Heart left ventricle (tissue), 16 donors: ENCODE results near the gene ROBO3. TPM values are rescaled to one million over a fixed set of nuclear protein-coding genes. Genes with fewer than 3 reads are reported as not detected.

Source experiments
- ATAC-seq, 4 donors: fragments of 200-7000 bp; cut with Tn5 transposase; one replicate each; pipeline ENCODE4 v1.9.1; 2020 to 2022; ENCODE audit warnings: moderate library complexity in 4 of 4, mild to moderate bottlenecking in 3 of 4, moderate number of reproducible peaks in 1 of 4
- DNase-seq, 5 donors: peaks; one replicate each; pipeline ENCODE4 v3.0.0-alpha.2; 2020
- H3K27ac ChIP-seq, 12 donors: fragments of 200-600 bp; sonication (generic) in 4 of 12; one replicate each; pipeline versions ENCODE4 v1.5.0 to v1.8.0; 2016 to 2022; ENCODE audit warnings: mild to moderate bottlenecking in 2 of 12
- H3K27me3 ChIP-seq, 9 donors: fragments of 200-600 bp; sonication (generic) in 2 of 9; one replicate each; pipeline versions ENCODE4 v1.5.1 to v1.8.0; 2016 to 2022; ENCODE audit warnings: mild to moderate bottlenecking in 3 of 9
- H3K36me3 ChIP-seq, 9 donors: fragments of 200-600 bp; sonication (generic) in 2 of 9; one replicate each; pipeline versions ENCODE4 v1.5.0 to v1.8.0; 2018 to 2022; ENCODE audit warnings: mild to moderate bottlenecking in 2 of 9
- H3K4me1 ChIP-seq, 12 donors: fragments of 200-600 bp; sonication (generic) in 4 of 12; one replicate each; pipeline versions ENCODE4 v1.5.0 to v1.8.0; 2016 to 2022; ENCODE audit warnings: mild to moderate bottlenecking in 3 of 12
- H3K4me3 ChIP-seq, 12 donors: fragments of 200-600 bp; sonication (generic) in 4 of 12; one replicate each; pipeline versions ENCODE4 v1.5.0 to v1.8.0; 2017 to 2022; ENCODE audit warnings: mild to moderate bottlenecking in 9 of 12, moderate library complexity in 4 of 12
- H3K9me3 ChIP-seq, 12 donors: fragments of 200-600 bp; sonication (generic) in 4 of 12; one replicate each; pipeline versions ENCODE4 v1.5.0 to v1.8.0; 2016 to 2022; ENCODE audit warnings: mild to moderate bottlenecking in 1 of 12
- POLR2A ChIP-seq, 2 donors: fragments of 450-650 bp; IDR thresholded peaks; one replicate each; pipeline ENCODE4 v1.6.1; 2017; ENCODE audit warnings: antibody characterized with exemption in 2 of 2, mild to moderate bottlenecking in 2 of 2, moderate library complexity in 2 of 2
- WGBS, 4 donors: extraction: QIAGEN DNeasy Blood & Tissue Kit in 2 of 4; methylation state at CpG; one replicate each; pipeline versions ENCODE4 v1.1.5 to v1.1.7; 2013 to 2018; 5-methylcytosine and 5-hydroxymethylcytosine counted together
- intact Hi-C, 10 donors: fragments of 100-400 bp; cut with DNase I; formaldehyde crosslinking; loops; one replicate each; pipeline versions ENCODE4 v1.11.1 to v1.14.2; 2022
- polyA plus RNA-seq, 2 donors: library from polyadenylated mRNA; stranded (reverse); fragments of 200-250 nt; gene quantifications; one replicate each; pipeline ENCODE4 v1.2.3, GENCODE V29; 2013
- total RNA-seq, 9 donors: library from RNA; depleted of rRNA in 2 of 9; stranded (reverse); fragments of >200 nt in 2 of 9; fragmentation: NEBNext Ultra II Directional in 3 of 9; extraction: Animal tissue kit (Norgen Biotek cat#: 25700) in 3 of 9; gene quantifications; one replicate each; pipeline versions ENCODE4 v1.1.0 to v1.2.4, GENCODE V29; 2016 to 2023
- TF ChIP-seq, protein P1 (sequence below), 12 donors: fragments of 200-600 bp; sonication (generic) in 4 of 12; IDR thresholded peaks; one replicate each; pipeline versions ENCODE4 v1.5.0 to v1.8.0; 2018 to 2022; ENCODE audit warnings: antibody characterized with exemption in 12 of 12, mild to moderate bottlenecking in 5 of 12
- donor health status: ischemic (EF 13 %, LVEDD 7.1; RV severe dilation, severe dysfunction).
- donor health status: healthy with polysubstance abuse.
- donor health status: DM: no; HTN: yes; CAD: no.
- donor health status: DM: no; HTN: no; CAD: no.
- donor health status: ischemic (EF 25% LVEDD 6.9; RV normal size, moderate dysfunction).
- donor health status: ischemic (EF 25% LVEDD 5.7; RV mildly dilated, moderate dysfunction).
- donor health status: healthy.
- donor health status: DM: yes; HTN: yes; CAD: no.
- donor health status: ischemic (EF 35%, LVEDD 5.7; RV mildly dilated, moderate dysfunction).
- donor health status: nonischemic (EF 11% LVEDD 7.7; RV severe dilation, severe dysfunction).
- donor health status: DM: yes; HTN: yes; CAD: no.
- donor health status: PGD.
- donor health status: ischemic (EF 29% LVEDD 5.4; RV normal size, mild dysfunction).
- donor health status: nonischemic (EF 23%, LVEDD 6.1; RV moderate dilation, normal function).

Gene ROBO3
- total and polyA plus RNA-seq, 11 donors, result 2.5 to 18.6 (median 3.2) TPM

DNA sequence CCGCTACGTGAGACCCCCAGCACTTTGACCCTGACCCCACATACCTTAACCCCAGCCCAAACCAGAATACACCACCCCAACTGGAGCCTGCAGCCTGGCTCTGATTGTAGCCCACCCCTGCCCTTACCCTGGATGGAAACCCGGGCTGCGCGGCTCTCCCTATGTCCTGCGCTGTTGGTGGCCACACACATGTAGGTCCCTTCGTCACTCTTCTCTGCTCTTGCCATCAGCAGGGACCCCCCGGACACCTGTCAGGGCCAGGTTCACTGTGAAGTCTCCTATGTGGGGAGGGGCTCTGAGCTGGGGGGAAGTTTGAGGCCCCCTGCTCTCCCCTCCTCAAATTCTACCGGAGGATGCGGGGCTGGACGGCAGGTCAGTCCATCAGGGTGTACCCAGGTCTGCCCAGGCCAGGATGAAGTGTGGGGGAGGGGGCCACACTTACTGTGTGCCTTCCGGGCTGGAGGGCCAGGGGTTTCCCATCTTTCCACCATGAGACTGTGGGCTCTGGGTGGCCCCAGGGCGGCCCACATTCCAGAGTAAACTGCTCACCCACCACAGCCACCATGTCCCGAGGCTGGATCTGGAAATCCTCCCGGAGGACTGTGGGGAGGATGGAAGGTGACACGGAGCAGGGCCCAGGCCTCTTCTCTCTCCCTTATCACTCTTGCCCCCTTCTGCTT lies 31.0 kb downstream of the ROBO3 start:
- WGBS, 4 donors, result 54 to 71% (median 63%) methylated on average over 12 to 16 of the region's 16 CpGs
- Histone ChIP-seq H3K27me3 (no peaks in the 10 kb centered on the region), H3K4me3 (peak overlapping the region; percentile 34 to 71 (median 56)), H3K36me3 (peaks cover 0 to 36% (median 9%) of the 10 kb centered on the region in 9 donors), H3K27ac (peak overlapping the region; percentile 74 to 93 (median 85)), H3K9me3 (no peaks in the 10 kb centered on the region), H3K4me1 (peaks cover 0 to 92% (median 54%) of the 10 kb centered on the region in 12 donors)
- TF ChIP-seq, protein P1, sequence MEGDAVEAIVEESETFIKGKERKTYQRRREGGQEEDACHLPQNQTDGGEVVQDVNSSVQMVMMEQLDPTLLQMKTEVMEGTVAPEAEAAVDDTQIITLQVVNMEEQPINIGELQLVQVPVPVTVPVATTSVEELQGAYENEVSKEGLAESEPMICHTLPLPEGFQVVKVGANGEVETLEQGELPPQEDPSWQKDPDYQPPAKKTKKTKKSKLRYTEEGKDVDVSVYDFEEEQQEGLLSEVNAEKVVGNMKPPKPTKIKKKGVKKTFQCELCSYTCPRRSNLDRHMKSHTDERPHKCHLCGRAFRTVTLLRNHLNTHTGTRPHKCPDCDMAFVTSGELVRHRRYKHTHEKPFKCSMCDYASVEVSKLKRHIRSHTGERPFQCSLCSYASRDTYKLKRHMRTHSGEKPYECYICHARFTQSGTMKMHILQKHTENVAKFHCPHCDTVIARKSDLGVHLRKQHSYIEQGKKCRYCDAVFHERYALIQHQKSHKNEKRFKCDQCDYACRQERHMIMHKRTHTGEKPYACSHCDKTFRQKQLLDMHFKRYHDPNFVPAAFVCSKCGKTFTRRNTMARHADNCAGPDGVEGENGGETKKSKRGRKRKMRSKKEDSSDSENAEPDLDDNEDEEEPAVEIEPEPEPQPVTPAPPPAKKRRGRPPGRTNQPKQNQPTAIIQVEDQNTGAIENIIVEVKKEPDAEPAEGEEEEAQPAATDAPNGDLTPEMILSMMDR (IDR thresholded peaks at IDR 0.05), result no peak
- no peak for TF ChIP-seq POLR2A (IDR thresholded peaks at IDR 0.05)
- peak in 1 of 5 donors; percentile 21 for DNase-seq
- ATAC-seq, result no peak
- intact Hi-C loops, result loop anchor here in 2 of 10 donors (2.0 kb wide), 2 partner anchors 15 to 19 kb away; no protein-coding TSS in a partner anchor

DNA sequence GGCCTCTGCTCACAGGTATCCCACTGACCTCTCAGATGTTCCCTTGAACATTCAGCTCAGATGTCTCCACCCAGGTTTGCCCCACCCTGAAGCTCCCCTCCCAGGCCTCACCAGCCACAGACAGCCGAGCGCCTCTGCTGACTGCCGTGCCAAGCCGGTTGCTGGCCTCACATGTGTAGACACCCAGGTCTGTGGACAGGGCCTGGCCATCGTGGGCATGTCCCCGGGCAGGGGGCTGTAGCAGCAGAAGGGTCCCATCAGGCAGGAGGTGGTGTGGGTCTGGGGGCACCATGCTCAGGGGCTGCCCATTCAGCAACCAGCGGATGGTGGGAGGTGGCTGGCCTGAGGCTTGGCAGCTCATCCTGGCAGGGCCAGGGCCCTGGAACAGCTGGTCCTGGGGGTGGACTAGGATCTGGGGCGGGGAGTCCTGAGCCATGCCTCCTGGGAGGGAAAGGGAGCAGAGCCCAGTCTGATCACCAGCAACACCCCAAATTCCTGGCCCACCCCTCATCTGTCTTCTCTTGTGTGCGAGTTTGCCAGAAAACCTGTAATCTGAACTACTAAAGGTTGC lies 31.7 kb downstream of the ROBO3 start:
- Histone ChIP-seq H3K4me3 (peak overlapping the region; percentile 34 to 71 (median 56)), H3K4me1 (peaks cover 0 to 94% (median 52%) of the 10 kb centered on the region in 12 donors), H3K27me3 (no peaks in the 10 kb centered on the region), H3K36me3 (peaks cover 0 to 34% (median 5%) of the 10 kb centered on the region in 9 donors), H3K27ac (peak overlapping the region; percentile 74 to 93 (median 85)), H3K9me3 (no peaks in the 10 kb centered on the region)
- WGBS, 4 donors, result 55 to 66% (median 58%) methylated on average over 9 of the region's 9 CpGs
- DNase-seq (peak in 2 of 5 donors; percentile 43 to 67), ATAC-seq (peak in 2 of 4 donors; percentile 33 to 35)
- intact Hi-C loops, result loop anchor here in 2 of 10 donors (2.0 kb wide), 2 partner anchors 16 to 20 kb away; no protein-coding TSS in a partner anchor
- no peak for TF ChIP-seq POLR2A (IDR thresholded peaks at IDR 0.05)
- TF ChIP-seq, protein P1 (IDR thresholded peaks at IDR 0.05), result no peak

DNA sequence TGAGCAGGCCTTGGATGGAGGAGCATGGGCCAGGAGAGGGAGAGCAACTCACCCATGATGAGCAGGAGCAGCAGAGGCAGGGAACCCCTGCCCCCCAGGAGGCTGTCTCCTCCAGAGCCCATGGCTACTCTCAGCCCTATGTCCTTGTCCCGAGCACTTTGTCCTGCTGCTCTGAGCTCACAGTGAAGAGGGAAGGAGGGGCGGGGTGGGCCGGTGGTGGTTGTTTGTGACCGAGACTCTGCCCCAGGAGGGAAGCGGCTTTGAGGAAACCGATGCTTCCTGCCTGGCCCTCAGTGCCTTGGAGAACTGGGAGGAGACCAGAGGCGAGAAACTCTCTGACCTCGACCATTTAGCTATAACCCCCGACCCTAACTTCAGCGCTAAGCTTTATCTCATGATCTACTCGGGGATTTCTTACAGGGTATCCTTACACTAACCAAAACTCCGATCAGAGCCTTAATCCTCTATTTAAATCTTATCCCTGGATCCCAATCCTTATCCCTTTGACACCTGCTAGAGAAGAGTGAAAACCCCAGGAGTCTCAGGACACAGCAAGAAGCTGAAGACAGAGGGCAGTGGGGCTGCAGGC lies 32.5 kb downstream of the ROBO3 start, which contains the start of gene ROBO4:
Gene ROBO4, minus strand, starts transcription at position 192 of the 589 bp plus-strand sequence. Its CDS starts 70 bp downstream, at position 122.
- Histone ChIP-seq H3K27me3 (no peaks in the 10 kb centered on the region), H3K27ac (peak within 1 kb of the TSS; percentile 74 to 93 (median 85)), H3K9me3 (no peaks in the 10 kb centered on the region), H3K4me3 (peak within 1 kb of the TSS; percentile 34 to 71 (median 56)), H3K36me3 (peaks cover 0 to 26% (median 5%) of the 10 kb centered on the region in 9 donors), H3K4me1 (peaks cover 0 to 89% (median 48%) of the 10 kb centered on the region in 12 donors)
- 20 to 27% (median 22%) methylated on average over 7 to 12 of the region's 12 CpGs for WGBS, 4 donors
- intact Hi-C loops, result loop anchor here in 3 of 10 donors (2.0 kb wide), 3 partner anchors 17 to 23 kb away; no protein-coding TSS in a partner anchor
- TF ChIP-seq, protein P1 (IDR thresholded peaks at IDR 0.05), result peak in 2 of 12 donors; percentile 17 to 22
- no peak for TF ChIP-seq POLR2A (IDR thresholded peaks at IDR 0.05)
- DNase-seq, result peak in 4 of 5 donors; percentile 76 to 84 (median 80)
- ATAC-seq, result peak; percentile 53 to 81 (median 63)
